Fibroblast of skin of right biceps (primary cell): ENCODE results near the gene GNLY.
A peak's percentile ranks its signal among the peaks of the same experiment; 100 is the strongest.
"Not testable (repeated sequence)": the region's sequence is repeated elsewhere in the genome, so short reads cannot be mapped to it uniquely, and the experiment has no call there.

Source experiments
- DNase-seq: peaks from one replicate; pipeline ENCODE4 v3.0.0-alpha.2; 2013

Gene GNLY

GRCh38 chr2:85711578-85712060, 17.5 kb downstream of the GNLY start:
- no peak for DNase-seq

- no peak for DNase-seq
These were observed 18.2 kb downstream of the GNLY start for GRCh38 chr2:85712336-85712735.

GRCh38 chr2:85712849-85713612, 18.9 kb downstream of the GNLY start:
- DNase-seq, result no peak

- DNase-seq, result no peak
These were observed 19.7 kb downstream of the GNLY start for GRCh38 chr2:85713836-85714235.

GRCh38 chr2:85714421-85714820, 20.3 kb downstream of the GNLY start:
- DNase-seq, result not testable (repeated sequence)

GRCh38 chr2:85714841-85715240, 20.7 kb downstream of the GNLY start:
- DNase-seq, result no peak

- DNase-seq, result no peak
These were observed 22.3 kb downstream of the GNLY start for GRCh38 chr2:85716346-85716914.

- DNase-seq, result peak; percentile 89
These were observed 23.3 kb downstream of the GNLY start for GRCh38 chr2:85717308-85718008.

- DNase-seq, result no peak
These were observed 23.8 kb downstream of the GNLY start for GRCh38 chr2:85718009-85718391.

GRCh38 chr2:85718885-85719492, 24.8 kb downstream of the GNLY start:
- DNase-seq, result no peak

- no peak for DNase-seq
These were observed 25.6 kb downstream of the GNLY start for GRCh38 chr2:85719609-85720240.

GRCh38 chr2:85720533-85720932, 26.4 kb downstream of the GNLY start:
- no peak for DNase-seq

GRCh38 chr2:85721641-85722040, 27.5 kb downstream of the GNLY start:
- no peak for DNase-seq

- DNase-seq, result no peak
These were observed 28.4 kb downstream of the GNLY start for GRCh38 chr2:85722519-85722918.

- peak; percentile 47 for DNase-seq
These were observed 29.7 kb downstream of the GNLY start for GRCh38 chr2:85723707-85724360.

GRCh38 chr2:85724731-85725181, 30.6 kb downstream of the GNLY start:
- DNase-seq, result no peak

- no peak for DNase-seq
These were observed 31.3 kb downstream of the GNLY start for GRCh38 chr2:85725451-85725850.

GRCh38 chr2:85727798-85728197, 33.6 kb downstream of the GNLY start:
- no peak for DNase-seq

GRCh38 chr2:85728342-85728741, 34.2 kb downstream of the GNLY start:
- DNase-seq, result no peak

GRCh38 chr2:85728883-85729824, 35.0 kb downstream of the GNLY start:
- peak; percentile 79 for DNase-seq

- no peak for DNase-seq
These were observed 35.8 kb downstream of the GNLY start for GRCh38 chr2:85729825-85730510.
